Measurements from ENCODE around the gene ZNF561.
A peak's percentile ranks its signal among the peaks of the same experiment; 100 is the strongest.
"Not testable (repeated sequence)": the region's sequence is repeated elsewhere in the genome, so short reads cannot be mapped to it uniquely, and the experiment has no call there.

The ZNF561 gene

GRCh38 chr19:9610484-9611113 is 10.4 kb downstream of the ZNF561 start:
- no peak overlapping the region for H3K27ac Mint-ChIP-seq
- no peak overlapping the region for H3K4me3 Mint-ChIP-seq
- H3K9me3 Mint-ChIP-seq = peaks cover 21% of the 10 kb centered on the region
- no peak for ATAC-seq
- no peaks in the 10 kb centered on the region for H3K27me3 Mint-ChIP-seq
- H3K4me1 Mint-ChIP-seq = no peaks in the 10 kb centered on the region
- peaks cover 83% of the 10 kb centered on the region for H3K36me3 Mint-ChIP-seq

DNA sequence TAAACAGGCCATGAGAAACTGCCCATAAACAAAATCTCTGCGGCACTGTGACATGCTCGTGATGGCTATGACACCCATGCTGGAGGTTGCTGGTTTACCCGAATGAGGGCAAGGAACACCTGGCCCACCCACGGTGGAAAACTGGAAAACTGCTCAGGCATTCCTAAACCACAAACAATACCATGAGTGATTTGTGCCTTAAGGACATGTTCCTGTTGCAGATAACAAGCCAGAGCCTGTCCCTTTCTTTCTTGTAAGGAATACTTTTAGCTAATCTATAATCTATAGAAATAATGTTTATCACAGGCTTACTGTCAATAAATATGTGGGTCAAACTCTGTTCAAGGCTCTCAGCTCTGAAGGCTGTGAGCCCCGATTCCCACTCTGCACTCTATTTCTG is 12.1 kb downstream of the ZNF561 start:
- ATAC-seq = no peak
- no peaks in the 10 kb centered on the region for H3K4me1 Mint-ChIP-seq
- no peaks in the 10 kb centered on the region for H3K27me3 Mint-ChIP-seq
- H3K9me3 Mint-ChIP-seq = peaks cover 24% of the 10 kb centered on the region
- H3K27ac Mint-ChIP-seq = no peak overlapping the region
- no peak overlapping the region for H3K4me3 Mint-ChIP-seq
- peaks cover 70% of the 10 kb centered on the region for H3K36me3 Mint-ChIP-seq

DNA sequence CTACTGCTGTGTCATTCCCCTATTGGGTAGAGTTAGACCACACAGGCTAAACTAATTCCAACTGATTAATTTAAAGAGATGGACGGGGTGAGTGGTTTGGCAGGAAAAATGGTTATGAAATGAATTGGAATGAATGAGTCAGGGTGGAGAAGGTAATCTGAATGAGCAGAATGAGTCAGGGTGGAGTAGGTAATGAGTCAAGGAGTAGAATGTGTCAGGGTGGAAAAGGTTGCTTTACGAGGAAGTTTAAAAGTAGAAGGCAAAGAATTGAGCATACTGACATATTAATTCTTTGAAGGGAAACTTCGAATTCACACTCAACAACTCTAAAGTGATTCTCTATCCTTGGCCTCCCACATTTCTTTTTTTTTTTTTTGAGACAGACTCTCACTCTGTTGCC is 24.0 kb downstream of the ZNF561 start:
- ATAC-seq = no peak
- Mint-ChIP-seq H3K27me3 (peaks cover 21% of the 10 kb centered on the region), H3K4me3 (no peak overlapping the region), H3K36me3 (peaks cover 16% of the 10 kb centered on the region), H3K27ac (no peak overlapping the region), H3K9me3 (peaks cover 11% of the 10 kb centered on the region), H3K4me1 (no peaks in the 10 kb centered on the region)

DNA sequence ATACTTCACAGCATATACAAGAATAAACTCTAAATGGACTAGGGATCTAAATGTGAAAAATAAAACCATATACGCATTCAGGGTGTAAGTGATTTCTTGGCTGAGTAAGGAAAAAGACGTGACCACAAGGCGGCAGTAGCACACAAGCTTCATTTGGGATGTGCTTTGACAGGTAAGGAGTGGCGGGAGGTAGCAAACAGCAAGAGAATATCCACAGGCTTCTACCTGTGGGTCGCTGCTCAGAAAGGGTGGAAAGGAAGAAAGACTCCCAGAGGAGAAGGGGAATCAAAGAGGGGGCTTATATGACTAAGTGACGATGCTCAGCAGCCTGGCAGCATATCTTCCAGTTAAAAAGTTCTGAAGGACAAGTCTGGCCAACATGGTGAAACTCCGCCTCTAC is 34.3 kb downstream of the ZNF561 start:
- ATAC-seq = peak; percentile 59
- H3K27ac Mint-ChIP-seq = no peak overlapping the region
- peaks cover 4% of the 10 kb centered on the region for H3K9me3 Mint-ChIP-seq
- peaks cover 25% of the 10 kb centered on the region for H3K4me1 Mint-ChIP-seq
- H3K27me3 Mint-ChIP-seq = peaks cover 11% of the 10 kb centered on the region
- H3K4me3 Mint-ChIP-seq = no peak overlapping the region
- peaks cover 7% of the 10 kb centered on the region for H3K36me3 Mint-ChIP-seq

DNA sequence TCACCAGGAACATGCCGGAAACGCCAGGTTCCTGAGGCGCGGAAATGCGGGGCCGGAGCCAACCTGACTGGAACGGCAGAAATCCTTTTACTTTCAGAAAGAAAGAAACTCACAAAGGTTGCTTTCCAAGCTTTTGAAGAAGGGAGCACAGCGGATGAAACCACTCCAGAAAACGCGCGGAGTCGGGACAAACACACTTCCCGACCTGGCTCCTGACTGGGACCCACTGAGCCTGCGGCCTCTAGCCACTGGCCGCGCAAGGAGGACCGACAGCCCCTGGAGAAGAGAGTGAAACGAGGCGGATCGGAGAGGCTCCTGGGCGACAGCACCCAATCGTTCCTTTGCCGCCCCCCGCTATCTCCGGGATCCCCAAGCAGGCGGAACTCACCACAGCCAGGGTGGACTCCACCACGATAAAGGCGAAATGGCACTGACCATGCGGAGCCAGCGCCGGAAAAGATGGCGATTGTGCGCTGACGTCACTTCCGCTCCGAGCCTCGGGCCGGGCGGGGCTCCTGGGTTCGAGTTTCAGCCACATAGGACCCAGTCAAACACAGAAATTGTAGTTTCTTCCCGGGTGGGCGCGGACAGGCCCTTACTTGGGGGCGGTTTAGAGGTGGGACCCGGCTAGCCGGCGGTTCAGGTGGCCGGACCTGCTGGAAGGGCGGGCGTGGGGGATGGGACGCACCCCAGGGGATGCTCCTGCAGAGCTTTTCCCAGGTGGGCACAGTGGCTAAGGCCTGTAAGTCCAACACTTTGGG is 36.8 kb downstream of the ZNF561 start, which contains the start of gene ZNF121:
Gene ZNF121, minus strand, starts transcription at position 432 of the 761 bp plus-strand sequence. CDS start 16,407 bp downstream, outside the sequence.
- ATAC-seq = peak; percentile 94
- Mint-ChIP-seq H3K27me3 (no peaks in the 10 kb centered on the region), H3K27ac (peak within 1 kb of the TSS; percentile 96), H3K36me3 (peaks cover 31% of the 10 kb centered on the region), H3K4me1 (peaks cover 48% of the 10 kb centered on the region), H3K9me3 (peaks cover 8% of the 10 kb centered on the region), H3K4me3 (peak within 1 kb of the TSS; percentile 95)

GRCh38 chr19:9582081-9582725 is 38.8 kb downstream of the ZNF561 start:
- Mint-ChIP-seq H3K27ac (peak overlapping the region; percentile 42), H3K4me1 (peaks cover 62% of the 10 kb centered on the region), H3K36me3 (peaks cover 50% of the 10 kb centered on the region), H3K4me3 (peak overlapping the region; percentile 47)
- not testable (repeated sequence) for ATAC-seq, H3K9me3 Mint-ChIP-seq, H3K27me3 Mint-ChIP-seq

DNA sequence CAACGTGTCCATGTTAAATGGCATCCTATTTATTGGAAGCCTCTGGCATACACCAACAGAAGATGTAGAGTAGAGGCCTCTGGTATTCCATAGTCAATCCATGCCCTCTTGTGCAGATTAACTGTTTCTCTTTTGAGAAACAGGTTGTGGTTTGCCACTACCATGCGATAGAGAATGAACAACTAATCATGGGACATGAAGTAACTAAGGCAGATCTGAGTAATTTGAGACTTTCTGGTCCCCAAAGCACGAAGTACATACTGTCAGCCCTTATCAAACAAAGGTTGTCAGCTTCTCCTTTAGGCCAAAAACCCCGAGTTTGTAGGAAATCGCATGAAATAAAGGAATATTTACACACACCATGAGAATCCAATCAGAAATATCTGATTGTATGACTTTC is 40.3 kb downstream of the ZNF561 start:
- H3K4me3 Mint-ChIP-seq = no peak overlapping the region
- no peaks in the 10 kb centered on the region for H3K27me3 Mint-ChIP-seq
- H3K9me3 Mint-ChIP-seq = peaks cover 11% of the 10 kb centered on the region
- H3K27ac Mint-ChIP-seq = peak overlapping the region; percentile 45
- H3K4me1 Mint-ChIP-seq = peaks cover 67% of the 10 kb centered on the region
- no peak for ATAC-seq
- peaks cover 64% of the 10 kb centered on the region for H3K36me3 Mint-ChIP-seq

DNA sequence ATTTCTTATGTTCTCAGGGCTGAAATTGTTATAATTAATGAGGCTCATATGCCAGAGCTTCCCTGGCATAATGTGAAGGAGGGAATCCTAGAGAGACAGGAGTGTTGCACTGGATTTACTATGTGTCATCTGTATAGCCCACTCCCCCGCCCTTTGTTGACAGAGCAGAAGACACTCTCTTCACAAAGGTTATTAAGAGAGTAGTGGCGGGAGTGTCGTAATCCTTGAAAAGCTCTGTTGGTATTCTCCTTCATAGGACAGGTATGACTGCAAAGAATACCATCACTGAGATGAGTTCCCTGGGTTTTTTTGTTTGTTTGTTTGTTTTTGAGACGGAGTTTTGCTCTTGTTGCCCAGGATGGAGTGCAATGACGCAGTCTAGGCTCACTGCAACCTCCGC is 50.8 kb downstream of the ZNF561 start:
- Mint-ChIP-seq H3K27ac (no peak overlapping the region), H3K27me3 (no peaks in the 10 kb centered on the region), H3K9me3 (peaks cover 28% of the 10 kb centered on the region), H3K36me3 (peaks cover 95% of the 10 kb centered on the region), H3K4me3 (no peak overlapping the region), H3K4me1 (peaks cover 11% of the 10 kb centered on the region)
- no peak for ATAC-seq

DNA sequence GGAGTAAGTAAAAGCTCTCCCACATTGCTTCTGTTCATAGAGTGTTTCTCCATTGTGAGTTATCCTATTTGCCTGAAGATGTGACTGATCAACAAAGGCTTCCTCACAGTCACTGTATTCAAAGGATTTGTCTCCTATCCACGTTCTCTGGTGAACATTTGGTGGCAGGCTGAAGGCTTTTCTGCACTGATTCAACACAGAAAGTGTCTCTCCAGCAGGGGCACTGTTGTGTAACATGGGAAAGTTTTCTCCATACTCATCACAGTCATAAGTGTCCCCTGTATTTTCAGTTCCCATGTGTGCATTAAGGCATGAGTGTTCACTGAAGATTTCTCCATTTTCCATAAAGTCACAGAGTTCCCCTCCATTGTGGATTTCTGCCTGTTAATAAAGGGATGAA is 54.3 kb downstream of the ZNF561 start:
- ATAC-seq = no peak
- H3K27me3 Mint-ChIP-seq = no peaks in the 10 kb centered on the region
- H3K27ac Mint-ChIP-seq = no peak overlapping the region
- peaks cover 94% of the 10 kb centered on the region for H3K36me3 Mint-ChIP-seq
- H3K4me3 Mint-ChIP-seq = no peak overlapping the region
- peaks cover 29% of the 10 kb centered on the region for H3K9me3 Mint-ChIP-seq
- H3K4me1 Mint-ChIP-seq = no peaks in the 10 kb centered on the region

DNA sequence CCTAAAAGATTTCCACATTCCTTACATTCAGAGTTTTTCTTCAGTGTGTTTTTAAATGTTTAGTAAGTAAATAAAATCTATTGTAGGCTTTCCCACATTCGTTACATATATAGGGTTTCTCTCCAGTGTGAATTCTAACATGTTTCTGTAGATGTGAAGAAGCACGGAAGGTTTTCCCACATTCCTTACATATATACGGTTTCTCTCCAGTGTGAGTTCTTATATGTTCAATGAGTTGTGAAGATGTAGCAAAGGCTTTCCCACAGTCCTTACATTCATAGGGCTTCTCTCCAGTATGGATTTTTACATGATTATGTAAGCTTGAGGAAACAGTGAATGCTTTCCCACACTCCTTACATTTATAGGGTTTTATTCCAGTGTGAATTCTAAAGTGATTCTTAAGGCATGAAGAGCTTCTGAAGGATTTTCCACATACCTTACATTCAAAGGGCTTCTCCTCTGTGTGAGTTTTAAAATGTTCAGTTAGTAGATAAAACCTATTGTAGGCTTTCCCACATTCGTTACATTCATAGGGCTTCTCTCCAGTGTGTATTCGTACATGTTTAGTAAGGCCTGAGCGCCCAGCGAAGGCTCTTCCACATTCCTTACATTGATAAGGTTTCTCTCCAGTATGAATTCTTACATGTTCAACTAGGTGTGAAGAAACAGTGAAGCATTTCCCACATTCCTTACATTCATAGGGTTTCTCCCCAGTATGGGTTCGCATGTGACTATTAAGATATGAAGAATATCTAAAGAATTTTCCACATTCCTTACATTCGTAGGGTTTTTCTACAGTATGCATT is 54.9 kb downstream of the ZNF561 start:
- no peaks in the 10 kb centered on the region for H3K27me3 Mint-ChIP-seq
- no peak overlapping the region for H3K4me3 Mint-ChIP-seq
- H3K36me3 Mint-ChIP-seq = peaks cover 94% of the 10 kb centered on the region
- H3K9me3 Mint-ChIP-seq = peaks cover 31% of the 10 kb centered on the region
- H3K4me1 Mint-ChIP-seq = no peaks in the 10 kb centered on the region
- ATAC-seq = no peak
- no peak overlapping the region for H3K27ac Mint-ChIP-seq
